Measurements from ENCODE around the gene PRMT3.
"Not testable (repeated sequence)": the region's sequence is repeated elsewhere in the genome, so short reads cannot be mapped to it uniquely, and the experiment has no call there.

The PRMT3 gene

DNA sequence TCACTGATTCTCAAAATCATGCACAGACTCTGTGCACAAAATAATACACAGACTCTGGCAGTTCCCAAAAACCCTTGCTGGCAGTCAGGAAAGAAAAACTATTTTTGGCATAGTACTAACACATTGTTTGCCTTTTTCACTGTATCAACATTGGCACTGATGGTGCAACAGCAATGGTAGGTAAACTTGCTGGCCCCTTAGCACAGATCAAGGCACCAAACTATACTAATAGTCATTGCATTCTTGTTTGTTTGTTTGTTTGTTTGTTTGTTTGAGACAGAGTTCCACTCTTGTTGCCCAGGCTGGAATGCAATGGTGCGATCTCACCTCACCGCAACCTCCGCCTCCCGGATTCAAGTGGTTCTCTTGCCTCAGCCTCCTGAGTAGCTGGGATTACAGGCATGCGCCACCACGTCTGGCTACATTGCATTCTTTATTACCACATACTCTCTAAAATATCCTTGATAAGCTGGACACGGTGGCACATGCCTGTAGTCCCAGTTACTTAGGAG, 130.9 kb downstream of the PRMT3 start:
- DNase-seq, result no peak

DNA sequence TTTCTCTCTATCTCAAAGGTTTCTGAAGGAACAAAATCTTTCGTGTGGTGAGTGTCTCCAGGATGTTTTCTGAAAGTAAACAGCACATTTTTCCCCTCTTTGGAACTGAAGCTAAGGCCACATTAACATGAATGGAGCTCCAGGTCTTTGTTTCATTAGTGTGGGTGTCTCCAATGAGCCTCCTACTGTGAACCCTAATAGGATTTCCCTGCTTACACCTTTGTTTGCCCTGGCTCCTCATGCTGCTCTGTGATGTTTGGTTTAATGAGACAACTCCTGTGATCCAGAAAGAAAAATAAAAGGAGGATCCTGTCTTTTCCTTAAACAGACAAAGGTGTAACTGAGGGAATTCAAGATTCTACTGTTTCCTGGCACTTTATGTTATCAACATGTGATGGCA, 135.0 kb downstream of the PRMT3 start:
- DNase-seq, result no peak

DNA sequence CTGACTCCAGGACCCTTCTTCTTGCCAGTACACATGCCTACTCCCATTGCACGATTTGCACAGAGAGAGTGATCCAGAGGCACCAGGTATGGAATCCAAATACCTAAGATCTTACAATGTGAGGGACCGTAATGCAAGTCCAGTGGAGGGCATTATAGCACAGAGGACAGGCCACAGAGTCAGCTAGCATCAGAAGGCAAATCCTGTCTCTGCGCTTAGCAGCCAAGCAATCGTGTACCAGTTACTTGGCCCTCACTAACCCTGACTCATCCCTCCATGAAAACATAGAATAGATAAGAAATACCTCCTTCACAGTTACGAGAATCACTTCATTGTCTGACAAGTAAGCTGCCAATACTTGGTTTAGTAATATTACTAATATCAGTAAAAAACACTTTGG, 142.2 kb downstream of the PRMT3 start:
- DNase-seq, result no peak

DNA sequence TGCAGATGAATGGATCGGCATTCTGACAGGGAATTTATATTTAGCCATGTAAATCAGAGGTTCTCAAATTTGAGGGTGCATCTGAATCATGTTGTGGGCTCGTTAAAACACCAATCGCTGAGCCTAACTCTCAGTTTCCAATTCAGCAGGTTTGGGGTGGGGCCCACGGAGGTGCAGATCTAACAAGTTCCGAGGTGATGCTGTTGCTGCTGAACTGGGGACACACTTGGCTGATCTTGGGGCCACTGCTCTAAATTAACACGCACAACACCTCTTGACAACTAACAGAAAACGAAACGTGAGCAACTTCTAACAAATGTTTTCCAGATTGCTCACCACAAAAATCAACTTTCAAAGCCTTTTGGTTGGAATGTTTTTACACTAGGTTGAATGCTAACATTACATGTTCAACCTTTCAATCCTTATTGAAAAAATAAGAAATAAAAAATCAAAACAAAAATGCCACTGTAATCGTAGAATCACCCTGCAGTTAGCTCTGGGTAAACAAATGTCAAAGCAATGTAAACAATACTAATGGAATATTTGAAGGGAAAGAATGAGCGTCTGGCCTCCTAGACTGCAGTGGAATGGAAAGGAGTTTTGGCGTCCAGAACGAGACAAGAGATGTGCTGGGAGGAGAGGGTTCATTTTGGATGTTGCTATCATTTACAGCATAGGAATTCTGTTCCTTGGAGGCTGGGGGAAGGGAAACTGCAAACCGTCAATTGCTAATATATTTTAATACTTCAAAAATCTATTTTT, 143.6 kb downstream of the PRMT3 start:
- DNase-seq, result no peak

DNA sequence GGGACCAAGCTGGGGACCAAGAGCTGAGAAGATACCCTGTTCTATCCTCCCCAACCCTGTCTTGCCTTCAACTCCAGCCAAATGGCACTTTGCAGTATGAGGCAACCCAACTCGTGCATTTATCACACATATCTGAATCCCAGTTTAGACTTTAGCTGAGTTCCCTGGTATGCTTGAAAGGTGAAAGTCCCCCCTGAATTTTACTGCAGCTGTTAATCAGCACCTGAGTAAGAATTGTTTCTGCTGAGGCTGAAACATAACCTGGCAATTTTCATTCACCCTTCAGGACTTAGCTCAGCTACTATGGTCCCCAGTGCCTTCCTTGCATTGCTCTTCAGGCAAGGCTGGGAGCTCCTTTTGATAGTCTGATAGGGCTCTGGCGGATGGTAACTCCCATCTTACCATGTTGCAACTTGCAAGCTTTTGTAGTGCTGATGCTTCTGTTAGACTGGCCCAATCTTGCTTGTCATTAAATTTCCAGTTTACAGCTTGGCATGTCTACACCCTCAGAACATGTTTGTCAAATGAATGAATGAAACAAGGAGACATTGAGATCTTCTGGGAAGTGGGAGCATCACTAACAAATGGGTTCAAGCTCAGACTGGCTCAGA, 147.9 kb downstream of the PRMT3 start:
- DNase-seq, result no peak

DNA sequence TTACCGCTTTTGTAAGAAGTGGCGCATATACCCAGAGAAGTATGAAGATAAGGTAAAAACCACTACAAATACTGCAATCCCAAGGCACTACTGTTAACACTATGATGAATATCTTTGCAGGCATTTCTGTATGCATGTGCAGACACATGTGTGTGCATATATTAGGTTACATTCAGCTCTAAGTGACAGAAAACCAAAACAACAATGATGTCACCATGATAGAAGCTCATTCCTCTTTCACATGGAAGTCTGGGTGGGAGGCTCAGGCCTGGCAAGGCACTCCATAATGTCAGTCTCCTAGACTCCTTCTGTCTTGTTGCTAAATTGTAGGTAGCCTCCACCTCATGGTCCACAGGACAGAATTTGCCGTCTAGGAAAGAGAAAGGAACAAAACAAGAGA, 148.8 kb downstream of the PRMT3 start:
- DNase-seq, result no peak

DNA sequence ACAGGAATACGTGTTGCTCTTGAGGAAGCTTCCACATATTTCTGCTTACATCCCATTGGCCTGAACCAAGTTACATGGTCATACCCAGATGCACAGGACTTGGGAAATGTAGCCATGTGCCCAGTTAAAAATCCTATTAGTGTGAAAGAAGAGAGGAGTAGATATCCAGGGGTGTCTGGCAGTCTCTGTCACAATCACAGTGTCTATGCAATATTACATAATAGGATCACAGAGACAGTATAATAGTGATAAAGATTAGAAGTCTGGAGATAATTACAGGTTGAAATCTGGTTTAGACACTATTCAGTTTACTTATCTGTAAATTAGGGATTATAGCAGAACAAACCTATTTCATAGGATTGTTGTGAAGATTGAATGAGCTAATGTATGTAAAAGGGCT, 149.3 kb downstream of the PRMT3 start:
- DNase-seq, result no peak

DNA sequence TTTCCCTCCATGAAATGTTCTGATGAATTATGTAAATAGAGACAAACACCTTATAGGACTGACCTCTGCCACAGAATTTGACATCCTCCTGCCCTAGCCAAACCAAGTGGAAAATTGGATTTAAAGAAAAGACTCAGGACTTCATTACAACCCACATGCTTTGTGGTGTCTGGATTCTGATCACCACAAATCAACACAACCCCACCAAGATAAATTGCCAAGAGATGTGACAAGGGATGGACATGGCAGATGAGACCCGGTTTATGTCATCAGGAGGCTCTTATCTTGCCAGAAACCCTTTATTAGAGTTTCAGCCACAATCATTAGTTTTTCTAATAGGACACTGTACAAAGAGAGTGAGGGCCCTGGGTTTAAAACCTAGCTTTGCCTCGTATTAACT, 154.0 kb downstream of the PRMT3 start:
- DNase-seq, result no peak

DNA sequence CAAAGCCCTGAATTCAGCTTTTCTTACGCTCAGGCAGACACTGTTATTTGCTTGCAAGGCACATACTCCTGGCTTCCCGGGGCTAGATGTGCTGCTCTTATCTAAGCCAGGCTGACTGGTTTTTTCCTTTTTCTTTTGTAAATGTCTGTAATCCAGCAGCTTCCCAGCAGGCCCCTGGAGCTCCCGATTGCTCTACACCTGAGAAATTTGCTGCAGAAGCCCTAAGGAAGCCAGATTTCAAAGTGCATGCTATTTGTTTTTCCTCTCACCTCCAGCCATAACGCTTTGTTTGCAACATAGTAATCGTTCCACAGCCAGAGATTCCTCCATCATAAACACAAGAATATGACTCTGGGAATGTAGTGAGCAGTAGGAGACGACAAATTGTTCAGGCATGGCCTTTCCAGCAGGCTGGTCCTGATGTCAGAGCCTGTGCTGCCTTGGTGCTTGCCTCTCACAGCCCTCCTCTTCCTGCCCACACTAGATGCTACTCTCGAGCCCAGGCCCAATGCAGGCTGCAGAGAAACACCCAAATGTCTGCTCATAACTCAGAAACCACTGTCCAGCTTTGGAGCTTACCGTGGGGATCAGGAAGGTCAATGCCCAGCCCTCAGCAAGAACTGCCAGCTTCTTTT, 157.2 kb downstream of the PRMT3 start:
- DNase-seq, result no peak

DNA sequence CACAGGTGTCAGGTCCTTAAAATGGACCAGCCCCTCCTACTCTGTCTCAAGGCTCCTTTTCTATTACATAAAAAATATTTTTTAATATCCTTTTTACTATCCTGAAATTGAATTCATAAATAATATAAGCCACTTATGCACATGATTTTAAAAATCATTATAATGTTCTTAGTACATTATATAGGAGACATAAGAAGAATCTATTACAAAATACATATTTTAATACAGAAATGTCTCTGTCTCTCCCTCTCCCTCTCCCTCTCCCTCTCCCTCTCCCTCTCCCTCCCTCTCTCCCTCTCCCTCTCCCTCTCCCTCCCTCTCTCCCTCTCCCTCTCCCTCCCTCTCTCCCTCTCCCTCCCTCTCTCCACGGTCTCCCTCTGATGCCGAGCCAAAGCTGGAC, 159.9 kb downstream of the PRMT3 start:
- no peak for DNase-seq

DNA sequence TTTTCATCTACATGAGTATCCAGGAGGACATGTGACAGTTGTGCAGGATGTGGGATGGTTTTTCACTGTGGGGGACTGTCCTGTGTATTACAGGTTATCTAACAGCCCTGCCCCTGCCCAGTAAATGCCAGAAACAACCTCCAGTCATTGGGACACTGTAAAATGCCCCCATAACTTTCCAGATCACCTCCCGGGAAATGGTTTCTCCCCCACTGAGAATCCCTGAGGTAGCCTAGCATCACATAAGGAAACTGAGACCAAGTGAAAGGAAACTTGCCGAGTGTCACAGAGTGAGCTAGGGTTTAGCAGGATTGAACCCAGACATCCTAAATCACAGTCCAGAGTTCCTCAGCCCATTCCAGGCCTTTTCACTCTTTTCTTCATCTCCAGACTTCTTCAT, 163.6 kb downstream of the PRMT3 start:
- DNase-seq, result no peak

DNA sequence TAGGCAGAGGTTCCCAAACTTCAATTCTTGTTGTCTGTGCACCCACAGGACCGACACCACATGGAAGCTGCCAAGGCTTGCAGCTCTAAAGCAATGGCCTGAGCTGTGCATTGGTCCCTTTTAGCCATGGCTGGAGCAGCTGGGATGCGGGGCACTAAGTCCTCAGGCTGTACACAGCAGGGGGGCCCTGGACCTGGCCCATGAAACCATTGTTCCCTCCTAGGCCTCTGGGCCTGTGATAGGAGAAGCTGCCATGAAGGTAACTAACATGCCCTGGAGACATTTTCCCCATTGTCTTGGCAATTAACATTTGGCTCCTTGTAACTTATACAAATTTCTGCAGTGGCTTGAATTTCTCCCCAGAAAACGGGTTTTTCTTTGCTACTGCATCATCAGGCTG, 168.3 kb downstream of the PRMT3 start:
- DNase-seq, result no peak

DNA sequence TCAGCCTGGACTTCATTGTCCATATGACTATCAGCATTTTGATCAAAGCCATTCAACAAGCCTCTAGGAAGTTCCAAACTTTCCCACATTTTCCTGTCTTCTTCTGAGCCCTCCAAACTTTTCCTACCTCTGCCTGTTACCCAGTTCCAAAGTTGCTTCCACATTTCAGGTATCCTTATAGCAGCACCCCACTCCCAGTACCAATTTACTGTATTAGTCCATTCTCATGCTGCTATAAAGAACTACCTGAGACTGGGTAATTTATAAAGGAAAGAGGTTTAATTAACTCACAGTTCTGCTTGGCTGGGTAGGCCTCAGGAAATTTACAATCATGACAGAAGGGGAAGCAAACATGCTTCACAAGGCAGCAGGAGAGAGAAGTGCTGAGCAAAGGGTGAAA, 168.9 kb downstream of the PRMT3 start:
- DNase-seq, result not testable (repeated sequence)

DNA sequence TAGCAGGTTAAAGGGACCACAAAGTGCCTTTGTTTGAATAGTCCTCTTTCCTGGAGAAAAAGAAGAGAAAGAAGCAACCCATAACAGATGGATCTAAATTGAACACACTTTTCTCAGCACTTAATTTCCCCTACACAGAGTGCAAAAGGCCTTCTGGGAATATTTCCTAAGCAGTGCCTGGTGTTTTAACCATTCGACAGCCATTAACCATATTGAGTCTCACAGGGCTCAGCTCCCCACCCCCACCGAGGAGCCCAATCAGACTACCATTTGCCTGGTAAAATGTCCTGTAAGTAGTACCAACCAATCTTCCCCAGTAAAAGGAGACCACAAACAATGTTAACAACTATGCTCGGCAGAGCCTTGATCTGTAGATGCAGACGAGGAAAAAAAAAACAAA, 171.2 kb downstream of the PRMT3 start:
- DNase-seq, result no peak

Measured in activated CD4-positive, alpha-beta T cell treated with anti-CD3 and anti-CD28 coated beads, Interleukin-2, amount 50 U/mL, for 1 hour (primary cell).